Smooth muscle cell (in vitro differentiated cells): ENCODE data around the gene MYL11. TPM values are rescaled to one million over a fixed set of nuclear protein-coding genes. Genes with fewer than 3 reads are reported as not detected.
A peak's percentile ranks its signal among the peaks of the same experiment; 100 is the strongest.

Source experiments
- DNase-seq: peaks from one replicate; lab custom pipeline; 2025; ENCODE audit not compliant: unreplicated experiment; lab: John Stamatoyannopoulos, UW
- H2AFZ ChIP-seq: fragments of 200-600 bp; sonication (generic); 2 replicates; pipeline ENCODE4 v1.6.0; 2016; ENCODE audit warnings: antibody characterized with exemption, low read depth, mild to moderate bottlenecking
- H3F3A ChIP-seq: fragments of 200-600 bp; sonication (generic); 2 replicates; pipeline ENCODE4 v1.6.0; 2017; ENCODE audit warnings: antibody characterized with exemption, low read depth
- H3K27ac ChIP-seq: fragments of 200-600 bp; sonication (generic); 2 replicates; pipeline ENCODE4 v1.5.1; 2016; ENCODE audit warnings: low read depth, mild to moderate bottlenecking
- H3K27me3 ChIP-seq: fragments of 200-600 bp; sonication (generic); 2 replicates; pipeline ENCODE4 v1.6.1; 2016; ENCODE audit warnings: low read depth, mild to moderate bottlenecking
- H3K36me3 ChIP-seq: fragments of 200-600 bp; sonication (generic); 2 replicates; pipeline ENCODE4 v1.5.1; 2016; ENCODE audit warnings: low read depth
- H3K4me1 ChIP-seq: fragments of 200-600 bp; sonication (generic); 2 replicates; pipeline ENCODE4 v1.5.1; 2016; ENCODE audit warnings: low read depth
- H3K4me2 ChIP-seq: fragments of 200-600 bp; sonication (generic); 2 replicates; pipeline ENCODE4 v1.6.0; 2016; ENCODE audit warnings: mild to moderate bottlenecking
- H3K4me3 ChIP-seq: fragments of 200-600 bp; sonication (generic); 2 replicates; pipeline ENCODE4 v1.5.1; 2016; ENCODE audit warnings: mild to moderate bottlenecking
- H3K79me2 ChIP-seq: fragments of 200-600 bp; sonication (generic); 2 replicates; pipeline ENCODE4 v1.6.0; 2016; ENCODE audit warnings: low read depth, mild to moderate bottlenecking
- H3K9ac ChIP-seq: fragments of 200-600 bp; sonication (generic); 2 replicates; pipeline ENCODE4 v1.6.0; 2016; ENCODE audit warnings: low read depth
- H3K9me3 ChIP-seq: fragments of 200-600 bp; sonication (generic); replicated peaks from 2 replicates; pipeline ENCODE4 v1.5.1; 2016; ENCODE audit warnings: low read depth
- H4K20me1 ChIP-seq: fragments of 200-600 bp; sonication (generic); 2 replicates; pipeline ENCODE4 v1.6.0; 2016; ENCODE audit warnings: low read depth
- WGBS: methylation state at CpG from one replicate; pipeline ENCODE4 v1.1.7; 2016; ENCODE audit warnings: low lambda C conversion rate; 5-methylcytosine and 5-hydroxymethylcytosine counted together
- polyA plus RNA-seq: library from polyadenylated mRNA; unstranded; fragments of >200 nt; fragmentation: Nextera tagmentation; extraction: Ambion mirVana; gene quantifications from 2 replicates; pipeline ENCODE4 v1.2.1, GENCODE V29; 2016
- total RNA-seq: library from RNA; depleted of rRNA; stranded (reverse); fragments of >200 nt; gene quantifications from 2 replicates; pipeline ENCODE4 v1.2.3, GENCODE V29; 2014
- TF ChIP-seq, protein P1 (sequence below): fragments of 200-600 bp; sonication (generic); IDR thresholded peaks from 2 replicates; pipeline ENCODE4 v1.5.1; 2017; ENCODE audit warnings: borderline replicate concordance, mild to moderate bottlenecking, antibody characterized with exemption; ENCODE audit not compliant: insufficient read depth, poor library complexity, severe bottlenecking

Gene MYL11
- total and polyA plus RNA-seq, 2 experiments from 2014 or later, result 3.6 TPM; not detected in 1

DNA sequence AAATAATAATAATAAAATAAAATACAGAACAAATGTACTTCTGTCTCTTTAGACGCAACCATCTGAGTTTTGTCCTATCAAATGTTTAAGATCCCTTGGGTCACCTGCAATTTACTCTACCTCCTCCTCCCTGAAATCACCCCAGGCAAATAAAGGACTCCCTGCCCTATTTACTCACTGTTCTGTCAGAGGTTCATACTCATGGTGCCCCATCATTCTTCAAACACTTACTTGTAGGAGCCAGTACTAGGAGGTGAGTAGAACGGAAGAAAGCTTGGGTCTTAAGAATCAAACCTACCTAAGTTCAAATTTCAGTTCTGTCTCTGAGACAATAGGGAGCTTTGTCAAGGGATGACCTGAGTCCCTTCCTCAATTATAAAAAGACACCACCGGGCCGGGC, 8.1 kb upstream of the MYL11 start:
- Histone ChIP-seq H3K4me1 (peaks cover 20% of the 10 kb centered on the region), H3K36me3 (no peaks in the 10 kb centered on the region), H3K79me2 (peaks cover 82% of the 10 kb centered on the region), H3K4me2 (peak overlapping the region; percentile 93), H4K20me1 (peaks cover 54% of the 10 kb centered on the region), H3K9ac (no peak overlapping the region), H3K9me3 (no peaks in the 10 kb centered on the region), H2AFZ (no peak overlapping the region), H3F3A (peaks cover 4% of the 10 kb centered on the region), H3K27ac (no peak overlapping the region), H3K27me3 (no peaks in the 10 kb centered on the region), H3K4me3 (no peak overlapping the region)
- TF ChIP-seq, protein P1, sequence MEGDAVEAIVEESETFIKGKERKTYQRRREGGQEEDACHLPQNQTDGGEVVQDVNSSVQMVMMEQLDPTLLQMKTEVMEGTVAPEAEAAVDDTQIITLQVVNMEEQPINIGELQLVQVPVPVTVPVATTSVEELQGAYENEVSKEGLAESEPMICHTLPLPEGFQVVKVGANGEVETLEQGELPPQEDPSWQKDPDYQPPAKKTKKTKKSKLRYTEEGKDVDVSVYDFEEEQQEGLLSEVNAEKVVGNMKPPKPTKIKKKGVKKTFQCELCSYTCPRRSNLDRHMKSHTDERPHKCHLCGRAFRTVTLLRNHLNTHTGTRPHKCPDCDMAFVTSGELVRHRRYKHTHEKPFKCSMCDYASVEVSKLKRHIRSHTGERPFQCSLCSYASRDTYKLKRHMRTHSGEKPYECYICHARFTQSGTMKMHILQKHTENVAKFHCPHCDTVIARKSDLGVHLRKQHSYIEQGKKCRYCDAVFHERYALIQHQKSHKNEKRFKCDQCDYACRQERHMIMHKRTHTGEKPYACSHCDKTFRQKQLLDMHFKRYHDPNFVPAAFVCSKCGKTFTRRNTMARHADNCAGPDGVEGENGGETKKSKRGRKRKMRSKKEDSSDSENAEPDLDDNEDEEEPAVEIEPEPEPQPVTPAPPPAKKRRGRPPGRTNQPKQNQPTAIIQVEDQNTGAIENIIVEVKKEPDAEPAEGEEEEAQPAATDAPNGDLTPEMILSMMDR, result no peak
- no peak for DNase-seq
- 95% methylated on average over 4 of the region's 4 CpGs for WGBS

DNA sequence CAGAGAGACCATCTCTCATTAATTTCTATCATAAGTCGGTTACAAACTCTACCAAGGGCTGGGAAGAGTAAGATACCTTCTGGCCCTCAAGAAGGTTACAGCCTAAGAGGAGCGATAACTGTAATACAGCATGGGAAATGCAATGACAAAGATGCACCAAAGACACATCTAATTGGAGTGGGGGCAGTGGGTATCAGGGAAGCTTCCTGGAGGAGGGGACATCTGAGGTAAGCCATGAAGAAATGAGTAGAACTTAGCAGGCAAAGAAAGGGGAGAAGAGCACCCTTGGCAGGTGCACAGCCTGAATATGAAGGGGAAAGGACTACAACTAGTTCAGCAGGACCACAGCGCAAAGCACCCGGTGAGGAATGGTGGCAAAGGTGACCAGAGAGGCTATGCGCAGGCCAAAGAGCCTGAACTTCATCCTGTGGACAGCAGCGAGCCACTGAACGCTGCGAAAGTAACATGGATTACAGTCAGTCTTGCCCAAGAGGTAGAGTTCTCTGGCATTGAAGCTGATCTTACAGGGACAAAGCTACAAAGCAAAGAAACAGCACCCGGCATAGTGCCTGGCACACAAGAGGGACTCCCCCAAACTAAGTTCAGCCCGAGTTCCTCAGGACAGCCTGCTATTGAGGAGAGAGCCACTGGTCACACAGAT, 7.1 kb upstream of the MYL11 start:
- H2AFZ ChIP-seq, result no peak overlapping the region
- H3K27me3 ChIP-seq, result no peaks in the 10 kb centered on the region
- TF ChIP-seq, protein P1, result no peak
- H3K9ac ChIP-seq, result peak overlapping the region; percentile 73
- H3K9me3 ChIP-seq, result no peaks in the 10 kb centered on the region
- H3F3A ChIP-seq, result peaks cover 4% of the 10 kb centered on the region
- peaks cover 74% of the 10 kb centered on the region for H3K79me2 ChIP-seq
- no peaks in the 10 kb centered on the region for H3K36me3 ChIP-seq
- DNase-seq, result no peak
- peak overlapping the region; percentile 93 for H3K4me2 ChIP-seq
- H3K4me3 ChIP-seq, result peak overlapping the region; percentile 59
- H4K20me1 ChIP-seq, result peaks cover 54% of the 10 kb centered on the region
- WGBS, result 93% methylated on average over 10 of the region's 10 CpGs
- H3K4me1 ChIP-seq, result peaks cover 20% of the 10 kb centered on the region
- no peak overlapping the region for H3K27ac ChIP-seq

DNA sequence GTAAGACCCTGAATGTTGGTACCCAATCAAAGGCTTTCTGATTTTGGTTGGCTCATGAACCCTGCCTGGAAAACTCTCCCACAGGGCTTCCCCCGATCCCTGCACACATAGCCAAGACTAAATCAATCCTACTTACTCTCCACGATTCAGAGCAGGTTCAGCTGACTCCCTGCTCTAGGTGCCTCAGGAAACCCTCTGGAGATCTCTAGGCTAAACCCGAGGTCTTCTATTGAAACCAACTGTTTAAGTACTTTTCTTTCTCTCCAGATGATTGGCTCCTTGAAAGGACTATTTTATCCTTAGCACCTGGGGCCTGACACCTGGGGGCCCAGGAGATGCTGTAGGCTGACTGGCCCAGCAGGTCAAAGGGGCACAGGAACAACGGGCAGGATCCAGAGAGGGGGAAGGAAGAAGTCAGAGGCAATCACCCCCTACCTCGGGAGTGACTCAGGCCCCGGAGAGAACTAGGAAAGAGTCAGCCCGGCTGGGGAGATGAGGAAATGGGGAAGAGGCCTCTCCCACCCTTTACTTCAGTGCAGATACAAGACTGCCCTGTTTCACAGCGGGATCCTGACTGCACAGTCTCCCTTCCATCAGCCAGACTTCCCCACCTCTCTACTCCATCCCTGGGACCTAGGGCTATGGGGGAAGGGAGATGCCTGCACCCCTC, 6.3 kb upstream of the MYL11 start:
- H4K20me1 ChIP-seq, result peaks cover 54% of the 10 kb centered on the region
- H3F3A ChIP-seq, result peaks cover 4% of the 10 kb centered on the region
- H3K4me3 ChIP-seq, result peak overlapping the region; percentile 59
- no peak for DNase-seq
- peaks cover 20% of the 10 kb centered on the region for H3K4me1 ChIP-seq
- peak overlapping the region; percentile 93 for H3K4me2 ChIP-seq
- H3K79me2 ChIP-seq, result peaks cover 66% of the 10 kb centered on the region
- H3K27ac ChIP-seq, result peak overlapping the region; percentile 69
- TF ChIP-seq, protein P1, result no peak
- H3K36me3 ChIP-seq, result no peaks in the 10 kb centered on the region
- no peaks in the 10 kb centered on the region for H3K9me3 ChIP-seq
- H3K9ac ChIP-seq, result peak overlapping the region; percentile 73
- H2AFZ ChIP-seq, result no peak overlapping the region
- H3K27me3 ChIP-seq, result no peaks in the 10 kb centered on the region
- 24% methylated on average over 8 of the region's 8 CpGs for WGBS
